Bronchial epithelial cell (primary cell): ENCODE results near the gene ZNF222. TPM values are rescaled to one million over a fixed set of nuclear protein-coding genes. Genes with fewer than 3 reads are reported as not detected.

ENCODE experiments used
- DNase-seq: peaks from one replicate; pipeline ENCODE4 v3.0.0-alpha.2; 2010; ENCODE audit warnings: low read depth
- FAIRE-seq: peaks from 2 replicates; lab custom pipeline; 2011; peaks lifted over from hg19 to GRCh38; lab: Jason Lieb, UNC
- H3K27me3 ChIP-seq: 2 replicates; pipeline ENCODE4 v1.5.1; 2011; ENCODE audit warnings: low read length; ENCODE audit not compliant: control insufficient read depth, insufficient read depth
- H3K36me3 ChIP-seq: 2 replicates; pipeline ENCODE4 v1.5.1; 2011; ENCODE audit warnings: low read length; ENCODE audit not compliant: control insufficient read depth, insufficient read depth
- H3K4me3 ChIP-seq: 2 replicates; pipeline ENCODE4 v1.5.1; 2011; ENCODE audit warnings: mild to moderate bottlenecking, low read depth, low read length, control low read depth
- CTCF ChIP-seq: IDR thresholded peaks from 2 replicates; pipeline ENCODE4 v1.5.1; 2011; ENCODE audit warnings: mild to moderate bottlenecking, moderate library complexity, low read length, control low read depth, inconsistent platforms; ENCODE audit not compliant: insufficient read depth, severe bottlenecking
- total RNA-seq: library from RNA; depleted of rRNA; stranded (reverse); fragments of >200 nt; gene quantifications from 2 replicates; pipeline ENCODE4 v1.2.1, GENCODE V29; 2014

The ZNF222 gene
- total RNA-seq, 1 donor from 2014 or later = 8.7 TPM

GRCh38 chr19:44007473-44007872, 17.7 kb upstream of the ZNF222 start:
- FAIRE-seq (no peak), DNase-seq (no peak)
- H3K36me3 ChIP-seq = peaks cover 14% of the 10 kb centered on the region
- TF ChIP-seq CTCF = no peak
- H3K27me3 ChIP-seq = no peaks in the 10 kb centered on the region
- no peak overlapping the region for H3K4me3 ChIP-seq

GRCh38 chr19:44010468-44010867, 14.7 kb upstream of the ZNF222 start:
- FAIRE-seq (no peak), DNase-seq (no peak)
- peaks cover 14% of the 10 kb centered on the region for H3K36me3 ChIP-seq

GRCh38 chr19:44019498-44019897, 5.7 kb upstream of the ZNF222 start:
- Histone ChIP-seq H3K36me3 (no peaks in the 10 kb centered on the region), H3K27me3 (no peaks in the 10 kb centered on the region), H3K4me3 (no peak overlapping the region)
- no peak for TF ChIP-seq CTCF
- no peak for DNase-seq
- FAIRE-seq = no peak

More at GRCh38 chr19:44010468-44010867, 14.7 kb upstream of the ZNF222 start:
- H3K4me3 ChIP-seq = no peak overlapping the region
- TF ChIP-seq CTCF = no peak
- H3K27me3 ChIP-seq = no peaks in the 10 kb centered on the region

GRCh38 chr19:44021221-44021620, 4.0 kb upstream of the ZNF222 start:
- no peak for DNase-seq
- Histone ChIP-seq H3K4me3 (no peak overlapping the region), H3K36me3 (no peaks in the 10 kb centered on the region), H3K27me3 (no peaks in the 10 kb centered on the region)
- no peak for TF ChIP-seq CTCF
- FAIRE-seq = no peak

GRCh38 chr19:44024900-44025216, 321 bp upstream of the ZNF222 start:
- no peak for FAIRE-seq
- Histone ChIP-seq H3K4me3 (peak overlapping the region; percentile 76), H3K27me3 (no peaks in the 10 kb centered on the region), H3K36me3 (peaks cover 5% of the 10 kb centered on the region)
- no peak for TF ChIP-seq CTCF
- DNase-seq = no peak

- TF ChIP-seq CTCF = no peak
- Histone ChIP-seq H3K36me3 (peaks cover 7% of the 10 kb centered on the region), H3K27me3 (no peaks in the 10 kb centered on the region), H3K4me3 (no peak overlapping the region)
- FAIRE-seq (no peak), DNase-seq (no peak)
Observed at GRCh38 chr19:44026622-44027021, 1.4 kb downstream of the ZNF222 start.
